PC-9 (cell line): Measurements from ENCODE around the gene CPEB3. TPM values are rescaled to one million over a fixed set of nuclear protein-coding genes. Genes with fewer than 3 reads are reported as not detected.

Experiments
- BruUV-seq: library from RNA; stranded (reverse); fragments of 400-500 nt; replicated peaks from 2 replicates; lab custom pipeline; 2021; lab: Mats Ljungman, UMichigan
- CTCF ChIA-PET: fragments of 300-600 bp; sonication (Branson Sonifier 250); formaldehyde crosslinking; loops from one replicate; lab custom pipeline; 2022; ENCODE audit warnings: antibody characterized with exemption; lab: Charles Lee
- POLR2A ChIA-PET: fragments of 300-600 bp; sonication (Branson Sonifier 250); formaldehyde crosslinking; loops from one replicate; lab custom pipeline; 2022; ENCODE audit warnings: antibody characterized with exemption; ENCODE audit not compliant: unreplicated experiment; lab: Charles Lee
- DNase-seq, 2 experiments: peaks; one replicate each; pipeline versions ENCODE4 v3.0.0 to v3.0.0-alpha.2; 2015 to 2022; ENCODE audit warnings: mixed read lengths in 1 of 2
- H2AFZ ChIP-seq: fragments of 200-600 bp; sonication (generic); 2 replicates; pipeline ENCODE4 v1.8.1; 2017; ENCODE audit warnings: antibody characterized with exemption
- H3F3A ChIP-seq: fragments of 200-600 bp; sonication (generic); 2 replicates; pipeline ENCODE4 v1.8.1; 2017; ENCODE audit warnings: antibody characterized with exemption, mild to moderate bottlenecking, low read depth; ENCODE audit not compliant: insufficient read depth
- H3K27ac ChIP-seq: fragments of 200-600 bp; sonication (generic); 2 replicates; pipeline ENCODE4 v1.6.1; 2016; ENCODE audit warnings: mixed run types
- H3K27me3 ChIP-seq: fragments of 200-600 bp; sonication (generic); 2 replicates; pipeline ENCODE4 v1.6.1; 2016; ENCODE audit warnings: low read depth, mixed run types; ENCODE audit not compliant: insufficient read depth
- H3K36me3 ChIP-seq: fragments of 200-600 bp; sonication (generic); 2 replicates; pipeline ENCODE4 v1.6.1; 2016; ENCODE audit warnings: low read depth, mixed run types
- H3K4me1 ChIP-seq: fragments of 200-600 bp; sonication (generic); replicated peaks from 2 replicates; pipeline ENCODE4 v1.6.1; 2016; ENCODE audit warnings: mixed run types; ENCODE audit not compliant: insufficient read depth
- H3K4me2 ChIP-seq: fragments of 200-600 bp; sonication (generic); 2 replicates; pipeline ENCODE4 v1.6.1; 2017; ENCODE audit warnings: mixed run types
- H3K4me3 ChIP-seq: fragments of 200-600 bp; sonication (generic); 2 replicates; pipeline ENCODE4 v1.6.1; 2016; ENCODE audit warnings: mixed run types
- H3K79me2 ChIP-seq: fragments of 200-600 bp; sonication (generic); 2 replicates; pipeline ENCODE4 v1.6.1; 2017; ENCODE audit warnings: low read depth, mixed run types
- H3K9me2 ChIP-seq: fragments of 200-600 bp; sonication (generic); 2 replicates; pipeline ENCODE4 v1.8.1; 2017; ENCODE audit warnings: mild to moderate bottlenecking; ENCODE audit not compliant: insufficient read depth
- H3K9me3 ChIP-seq: fragments of 200-600 bp; sonication (generic); 2 replicates; pipeline ENCODE4 v1.8.1; 2016; ENCODE audit warnings: low read depth; ENCODE audit not compliant: insufficient read depth
- H4K20me1 ChIP-seq: fragments of 200-600 bp; sonication (generic); 2 replicates; pipeline ENCODE4 v1.8.1; 2017; ENCODE audit not compliant: insufficient read depth
- CTCF ChIP-seq: fragments of 200-600 bp; sonication (generic); conservative IDR thresholded peaks from 2 replicates; pipeline ENCODE4 v1.6.1; 2017; ENCODE audit warnings: mixed run types, antibody characterized with exemption, mild to moderate bottlenecking, moderate library complexity
- EZH2 ChIP-seq: fragments of 200-600 bp; sonication (generic); IDR thresholded peaks from 2 replicates; pipeline ENCODE4 v1.8.0; 2017; ENCODE audit warnings: antibody characterized with exemption, low read depth
- intact Hi-C: fragments of 100-400 bp; cut with micrococcal nuclease; formaldehyde crosslinking; loops from one replicate; pipeline ENCODE4 v1.10.0; 2022; ENCODE audit not compliant: unreplicated experiment
- total RNA-seq: library from RNA; stranded (reverse); gene quantifications from 2 replicates; pipeline ENCODE4 v1.2.3, GENCODE V29; 2021

Gene CPEB3
- total RNA-seq, 1 experiment from 2014 or later, result 1.4 TPM

- no TSS peak for BruUV-seq
- no peaks in the 10 kb centered on the region for H3K27me3 ChIP-seq
- CTCF ChIA-PET, result interaction anchor here (0.6 kb wide), 1 partner anchor 364 kb away, joined by 3 read pairs; no protein-coding TSS in a partner anchor
Measured at GRCh38 chr10:92005978-92006377, 284.9 kb downstream of the CPEB3 start.

GRCh38 chr10:92003258-92003657 lies 287.6 kb downstream of the CPEB3 start:
- DNase-seq, result no peak
- no peaks in the 10 kb centered on the region for H3K9me2 ChIP-seq
- H2AFZ ChIP-seq, result no peak overlapping the region
- no peak overlapping the region for H3K27ac ChIP-seq
- no peaks in the 10 kb centered on the region for H3K27me3 ChIP-seq
- H3K4me1 ChIP-seq, result no peaks in the 10 kb centered on the region
- no peak for TF ChIP-seq EZH2
- TF ChIP-seq CTCF, result no peak
- no peaks in the 10 kb centered on the region for H3K36me3 ChIP-seq
- no peaks in the 10 kb centered on the region for H3K79me2 ChIP-seq
- H3K9me3 ChIP-seq, result no peaks in the 10 kb centered on the region
- no peaks in the 10 kb centered on the region for H4K20me1 ChIP-seq
- BruUV-seq, result no TSS peak
- H3K4me3 ChIP-seq, result no peak overlapping the region
- ChIA-PET CTCF (no interaction called here), POLR2A (interaction anchor here (0.7 kb wide), 1 partner anchor 80 kb away, joined by 14 read pairs; no protein-coding TSS in a partner anchor)
- H3K4me2 ChIP-seq, result no peak overlapping the region
- intact Hi-C loops, result no loop called here
- no peaks in the 10 kb centered on the region for H3F3A ChIP-seq

More at GRCh38 chr10:92005978-92006377, 284.9 kb downstream of the CPEB3 start:
- TF ChIP-seq CTCF (no peak), EZH2 (no peak)
- no peaks in the 10 kb centered on the region for H3K79me2 ChIP-seq
- no peak overlapping the region for H2AFZ ChIP-seq
- intact Hi-C loops, result no loop called here
- H3K4me2 ChIP-seq, result no peak overlapping the region
- H3K36me3 ChIP-seq, result 0 out of 2 replicates have a peak, but pooled peaks cover 4% of the 10 kb centered on the region
- H3K4me3 ChIP-seq, result no peak overlapping the region
- no peak for DNase-seq
- no peaks in the 10 kb centered on the region; the same call in 1 of the 2 replicates for H3K4me1 ChIP-seq
- no peaks in the 10 kb centered on the region for H4K20me1 ChIP-seq
- H3K9me2 ChIP-seq, result no peaks in the 10 kb centered on the region
- no peaks in the 10 kb centered on the region; the same call in 1 of the 2 replicates for H3F3A ChIP-seq
- H3K27ac ChIP-seq, result no peak overlapping the region
- H3K9me3 ChIP-seq, result no peaks in the 10 kb centered on the region
- POLR2A ChIA-PET, result no interaction called here

- H3K4me3 ChIP-seq, result no peak overlapping the region
- POLR2A ChIA-PET, result no interaction called here
- no peaks in the 10 kb centered on the region for H3K4me1 ChIP-seq
- BruUV-seq, result no TSS peak
- no peaks in the 10 kb centered on the region for H3K79me2 ChIP-seq
- DNase-seq, result no peak
- no peak overlapping the region for H2AFZ ChIP-seq
- no peaks in the 10 kb centered on the region for H3K9me3 ChIP-seq
- H3F3A ChIP-seq, result no peaks in the 10 kb centered on the region
- CTCF ChIA-PET, result no interaction called here
- H3K27me3 ChIP-seq, result no peaks in the 10 kb centered on the region
- no peak overlapping the region for H3K27ac ChIP-seq
- H4K20me1 ChIP-seq, result no peaks in the 10 kb centered on the region
- TF ChIP-seq CTCF (no peak), EZH2 (no peak)
- no peaks in the 10 kb centered on the region for H3K36me3 ChIP-seq
- no peak overlapping the region for H3K4me2 ChIP-seq
- intact Hi-C loops, result no loop called here
- H3K9me2 ChIP-seq, result no peaks in the 10 kb centered on the region
Measured at GRCh38 chr10:92001995-92002394, 288.9 kb downstream of the CPEB3 start.
